ENCODE measurements around the gene TRPM5. TPM values are rescaled to one million over a fixed set of nuclear protein-coding genes. Genes with fewer than 3 reads are reported as not detected.

The TRPM5 gene
- polyA plus RNA-seq, 1 of the 3 experiments (the other 2 are of a cell fraction) = not detected

- H3K79me2 ChIP-seq (ENCODE audit: insufficient read depth) = no peaks in the 10 kb centered on the region
- H3K4me1 ChIP-seq (ENCODE audit: control insufficient read depth in 1 of 2, insufficient read depth in 2 of 2, low read depth in 1 of 2, low read length in 1 of 2) = no peaks in the 10 kb centered on the region
- no peak overlapping the region for H2AFZ ChIP-seq (ENCODE audit: low read depth)
- no peaks in the 10 kb centered on the region for H4K20me1 ChIP-seq (ENCODE audit: insufficient read depth)
- no peak overlapping the region for H3K4me2 ChIP-seq
- no peak overlapping the region for H3K27ac ChIP-seq (ENCODE audit: low read depth in 2 of 2, low read length in 1 of 2)
- H3K9me3 ChIP-seq = no peaks in the 10 kb centered on the region
- H3K36me3 ChIP-seq (replicated peaks in 1 of 2; ENCODE audit: control insufficient read depth in 1 of 2, insufficient read depth in 2 of 2, low read length in 1 of 2) = no peaks in the 10 kb centered on the region
- POLR2A ChIA-PET = interaction anchor here (0.9 kb wide), 1 partner anchor 105 kb away, joined by 4 read pairs; no protein-coding TSS in a partner anchor
- no peaks in the 10 kb centered on the region for H3K27me3 ChIP-seq (ENCODE audit: insufficient read depth)
- H3F3A ChIP-seq (replicated peaks; ENCODE audit: insufficient read depth) = no peaks in the 10 kb centered on the region
- WGBS (ENCODE audit: low lambda C conversion rate) = 58% methylated on average over 9 of the region's 14 CpGs
- no peak for DNase-seq
- CTCF ChIA-PET = interaction anchor here (0.7 to 11.8 kb wide), 17 partner anchors 8 to 496 kb away, joined by 3 to 461 read pairs (median 4); partner anchors contain the start of genes C11orf21, CDKN1C, TSPAN32 and TSSC4
- no peak overlapping the region for H3K4me3 ChIP-seq (ENCODE audit: low read depth in 2 of 2, low read length in 1 of 2)
- no peaks in the 10 kb centered on the region for H3K9me2 ChIP-seq
- no peak for TF ChIP-seq RAD21 (IDR thresholded peaks at IDR 0.05; ENCODE audit: low read length)
- TF ChIP-seq RXRA (IDR thresholded peaks at IDR 0.05; ENCODE audit: borderline replicate concordance, low read depth) = no peak
- no peak for TF ChIP-seq YY1 (IDR thresholded peaks at IDR 0.05; ENCODE audit: low read depth)
- TF ChIP-seq JUND (IDR thresholded peaks at IDR 0.05) = no peak
- no peak for TF ChIP-seq FOSL2 (IDR thresholded peaks at IDR 0.05; ENCODE audit: borderline replicate concordance, low read depth)
- no peak for TF ChIP-seq FOXM1 (IDR thresholded peaks at IDR 0.05; ENCODE audit: low read depth)
- no peak for TF ChIP-seq PBX3 (IDR thresholded peaks at IDR 0.05)
- no peak for TF ChIP-seq EP300 (IDR thresholded peaks at IDR 0.05; ENCODE audit: borderline replicate concordance in 1 of 2, low read depth in 1 of 2, low read length in 1 of 2)
- H3K9ac ChIP-seq = no peak overlapping the region
Measured at GRCh38 chr11:2426826-2427521, 17.3 kb downstream of the TRPM5 start.

- H3K4me1 ChIP-seq (ENCODE audit: control insufficient read depth in 1 of 2, insufficient read depth in 2 of 2, low read depth in 1 of 2, low read length in 1 of 2) = no peaks in the 10 kb centered on the region
- H2AFZ ChIP-seq (ENCODE audit: low read depth) = no peak overlapping the region
- H3K27ac ChIP-seq (ENCODE audit: low read depth in 2 of 2, low read length in 1 of 2) = no peak overlapping the region
- DNase-seq = no peak
- no peak overlapping the region for H3K9ac ChIP-seq
- TF ChIP-seq CTCF (IDR thresholded peaks at IDR 0.05) = no peak
- TF ChIP-seq ZBTB33 (IDR thresholded peaks at IDR 0.05; ENCODE audit: borderline replicate concordance, low read depth) = no peak
- no peaks in the 10 kb centered on the region for H3K36me3 ChIP-seq (replicated peaks in 1 of 2; ENCODE audit: control insufficient read depth in 1 of 2, insufficient read depth in 2 of 2, low read length in 1 of 2)
- H3K27me3 ChIP-seq (ENCODE audit: insufficient read depth) = no peaks in the 10 kb centered on the region
- H3K4me2 ChIP-seq = no peak overlapping the region
- H3K9me2 ChIP-seq = no peaks in the 10 kb centered on the region
- CTCF ChIA-PET = interaction anchor here (0.6 to 11.8 kb wide), 6 partner anchors 25 to 481 kb away, joined by 3 to 461 read pairs (median 84); partner anchors contain the start of genes C11orf21, CDKN1C, TSPAN32 and TSSC4
- WGBS (ENCODE audit: low lambda C conversion rate) = no CpG with 5 or more reads among the region's 13 CpGs
- no peaks in the 10 kb centered on the region for H4K20me1 ChIP-seq (ENCODE audit: insufficient read depth)
- no peaks in the 10 kb centered on the region for H3K9me3 ChIP-seq
- no peaks in the 10 kb centered on the region for H3K79me2 ChIP-seq (ENCODE audit: insufficient read depth)
- POLR2A ChIA-PET = no interaction called here
- H3F3A ChIP-seq (replicated peaks; ENCODE audit: insufficient read depth) = no peaks in the 10 kb centered on the region
- no peak overlapping the region for H3K4me3 ChIP-seq (ENCODE audit: low read depth in 2 of 2, low read length in 1 of 2)
Measured at GRCh38 chr11:2426221-2426620, 18.1 kb downstream of the TRPM5 start.

Data from SK-N-SH (cell line).